HG02763 (cell line): ENCODE measurements around the gene KLHL18.

Source experiments
- ATAC-seq: cut with Tn5 transposase; IDR thresholded peaks from one replicate; pipeline ENCODE4 v1.9.1; 2021; ENCODE audit warnings: mild to moderate bottlenecking, moderate library complexity; ENCODE audit not compliant: unreplicated experiment

The KLHL18 gene

DNA sequence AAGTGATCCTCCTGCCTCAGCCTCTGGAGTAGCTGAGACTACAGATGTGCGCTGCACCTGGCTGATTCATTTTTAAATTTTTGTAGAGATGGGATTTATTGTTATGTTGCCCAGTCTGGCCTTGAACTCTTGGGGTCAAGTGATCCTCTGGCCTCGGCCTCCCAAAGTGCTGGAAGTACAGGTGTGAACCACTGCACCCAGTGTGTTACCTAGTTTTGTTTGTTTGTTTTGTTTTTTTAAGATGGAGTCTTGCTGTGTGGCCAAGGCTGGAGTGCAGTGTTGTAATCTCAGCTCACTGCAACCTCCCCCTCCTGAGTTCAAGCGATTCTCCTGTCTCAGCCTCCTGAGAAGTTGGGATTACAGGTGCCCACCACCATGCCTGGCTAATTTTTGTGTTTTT is 110.2 kb downstream of the KLHL18 start:
- no peak for ATAC-seq

DNA sequence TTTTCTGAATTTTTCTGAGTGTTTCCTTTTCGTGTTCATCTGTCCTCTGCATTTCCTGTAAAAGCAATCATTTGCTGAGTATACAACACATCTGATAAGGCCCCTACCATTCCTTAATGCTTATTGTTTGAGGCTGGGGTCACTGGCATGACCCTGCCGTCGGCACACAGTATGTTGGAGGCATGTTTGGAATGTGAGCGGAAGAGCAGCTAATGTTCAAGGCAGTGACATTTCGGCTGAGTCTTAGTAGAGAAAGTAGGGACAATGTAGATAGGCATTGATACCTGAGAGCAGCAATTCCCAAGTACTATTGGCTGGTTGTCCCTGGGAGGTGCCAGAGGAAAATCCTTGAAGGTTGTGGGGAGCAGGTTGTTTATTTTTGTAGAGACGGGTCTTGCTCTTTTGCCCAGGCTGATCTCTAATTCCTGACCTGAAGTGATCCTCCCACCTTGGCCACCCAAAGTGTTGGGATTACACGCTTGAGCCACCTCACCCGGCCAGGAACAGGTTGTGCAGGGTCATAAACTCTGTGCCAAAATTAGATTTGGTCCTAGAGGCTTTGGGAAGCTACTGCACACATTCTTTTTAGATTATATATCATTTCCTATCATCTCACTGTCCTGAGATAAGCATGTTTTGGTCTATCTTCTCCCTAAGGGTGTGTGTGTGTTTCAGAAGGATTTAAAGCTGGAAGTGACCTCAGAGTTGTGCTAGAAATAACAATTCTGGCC is 111.6 kb downstream of the KLHL18 start:
- ATAC-seq = no peak

DNA sequence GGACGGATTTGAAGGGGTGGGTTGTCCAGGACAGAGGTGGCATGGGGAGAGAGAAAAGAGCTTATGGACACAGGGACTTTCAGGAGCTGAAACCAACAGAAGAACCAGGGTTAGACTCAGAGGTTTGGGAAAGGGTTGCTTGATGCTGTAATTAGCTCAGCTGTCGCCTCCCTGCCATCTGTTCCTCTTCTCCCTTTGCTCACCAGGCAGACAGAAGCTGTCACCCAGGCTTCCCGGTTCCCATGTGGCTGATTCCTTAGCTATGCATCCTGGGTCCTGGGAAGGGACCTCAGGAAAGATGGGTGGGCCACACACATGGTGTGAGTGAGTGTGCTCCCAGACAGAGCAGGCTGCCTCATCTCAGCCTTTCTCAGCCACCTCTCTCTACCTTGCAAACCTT is 112.1 kb downstream of the KLHL18 start:
- ATAC-seq = no peak
